ENCODE data around the gene FYB2. TPM values are rescaled to one million over a fixed set of nuclear protein-coding genes. Genes with fewer than 3 reads are reported as not detected.

FYB2 gene
- total RNA-seq, 1 experiment from 2014 or later = 0.48 TPM

- Histone ChIP-seq H4K5ac (ENCODE audit: insufficient read length, low read depth, low read length) (no peak overlapping the region), H2AK5ac (ENCODE audit: insufficient read length, low read length) (no peak overlapping the region), H3T11ph (ENCODE audit: low read length) (no peak overlapping the region), H3K4me1 (ENCODE audit: insufficient read depth, low read length) (no peaks in the 10 kb centered on the region), H2BK15ac (ENCODE audit: low read depth, low read length) (no peak overlapping the region), H2BK120ac (ENCODE audit: low read depth, low read length, poor library complexity, severe bottlenecking) (no peak overlapping the region), H3K56ac (ENCODE audit: insufficient read length, low read depth, low read length) (no peak overlapping the region), H3K9ac (ENCODE audit: extremely low read depth, insufficient read length, low read length) (no peak overlapping the region), H3K18ac (ENCODE audit: insufficient read length, low read depth, low read length) (no peak overlapping the region), H3K23ac (ENCODE audit: insufficient read length, low read depth, low read length) (no peak overlapping the region), H3K14ac (ENCODE audit: insufficient read depth, low read length) (no peak overlapping the region), H4K20me1 (ENCODE audit: control insufficient read depth, insufficient read depth, insufficient read length) (no peaks in the 10 kb centered on the region), H3K79me1 (ENCODE audit: insufficient read depth, low read depth, low read length, poor library complexity, severe bottlenecking) (no peaks in the 10 kb centered on the region), H2BK12ac (ENCODE audit: insufficient read length, low read depth, low read length) (no peak overlapping the region), H3K79me2 (ENCODE audit: insufficient read depth, low read length) (no peaks in the 10 kb centered on the region), H3K9me3 (ENCODE audit: control insufficient read depth, low read depth, low read length) (no peaks in the 10 kb centered on the region), H3K23me2 (ENCODE audit: insufficient read length, low read depth, low read length, poor library complexity, severe bottlenecking) (no peaks in the 10 kb centered on the region), H2BK20ac (ENCODE audit: low read depth, low read length, poor library complexity, severe bottlenecking) (no peak overlapping the region), H3K27me3 (ENCODE audit: insufficient read depth, low read length) (no peaks in the 10 kb centered on the region), H3K4me2 (ENCODE audit: insufficient read depth, insufficient read length, low read length) (no peak overlapping the region), H4K91ac (ENCODE audit: insufficient read length, low read depth, low read length) (no peak overlapping the region), H3K27ac (ENCODE audit: insufficient read length, low read depth, low read length) (no peak overlapping the region), H2BK5ac (ENCODE audit: insufficient read length, low read length) (no peak overlapping the region), H3K4ac (ENCODE audit: low read depth, low read length) (no peak overlapping the region), H2AFZ (ENCODE audit: low read length) (no peak overlapping the region), H4K8ac (replicated peaks; ENCODE audit: insufficient read length, low read depth, low read length) (no peak overlapping the region)
- WGBS (ENCODE audit: extremely low coverage, insufficient read length, low lambda C conversion rate) = no CpG with 5 or more reads among the region's 3 CpGs
- H3K9me3 Mint-ChIP-seq = peaks cover 6% of the 10 kb centered on the region in 2 experiments; a peak in 4 of 5 replicates
- H3K36me3 Mint-ChIP-seq (ENCODE audit: insufficient read depth in 1 of 3, low read depth in 3 of 3) = peaks cover 12 to 29% (median 23%) of the 10 kb centered on the region in 3 experiments; a peak in 6 of 7 replicates
- no peak for DNase-seq
- no peaks in the 10 kb centered on the region for H3K27me3 Mint-ChIP-seq (ENCODE audit: low read depth)
- no peak for TF ChIP-seq CTCF (conservative IDR thresholded peaks at IDR 0.05)
- H3K27ac Mint-ChIP-seq = no peak overlapping the region
- H3K4me1 Mint-ChIP-seq = no peaks in the 10 kb centered on the region
- H3K4me3 Mint-ChIP-seq = no peak overlapping the region
These were observed 122.5 kb downstream of the FYB2 start for GRCh38 chr1:56696663-56697062.

Measured in H9 (cell line).